ENCODE measurements around the gene FAM200A.

The FAM200A gene

GRCh38 chr7:99543916-99544315 lies 8.0 kb downstream of the FAM200A start:
- Histone ChIP-seq H2AFZ (ENCODE audit: low read length) (no peak overlapping the region), H3K4me2 (ENCODE audit: low read depth, low read length) (no peak overlapping the region), H4K20me1 (ENCODE audit: insufficient read depth, low read length) (no peaks in the 10 kb centered on the region), H3K27me3 (replicated peaks; ENCODE audit: insufficient read depth, low read length) (no peaks in the 10 kb centered on the region), H3K4me1 (ENCODE audit: low read length) (no peaks in the 10 kb centered on the region), H3F3A (ENCODE audit: insufficient read depth, low read length) (no peaks in the 10 kb centered on the region), H3K9me2 (replicated peaks; ENCODE audit: insufficient read depth, low read length) (no peaks in the 10 kb centered on the region), H3K27ac (ENCODE audit: low read length) (no peak overlapping the region), H3K9ac (ENCODE audit: low read length) (no peak overlapping the region), H3K9me3 (replicated peaks; ENCODE audit: insufficient read depth, low read length) (no peaks in the 10 kb centered on the region), H3K79me2 (ENCODE audit: low read length) (no peaks in the 10 kb centered on the region), H3K4me3 (ENCODE audit: low read length) (no peak overlapping the region), H3K36me3 (replicated peaks; ENCODE audit: insufficient read depth, low read length) (no peaks in the 10 kb centered on the region)
- TF ChIP-seq EZH2 (optimal IDR thresholded peaks at IDR 0.05; ENCODE audit: low read depth, low read length) (no peak), CTCF (IDR thresholded peaks at IDR 0.05; ENCODE audit: low read length) (no peak), EZH2phosphoT487 (IDR thresholded peaks at IDR 0.05; ENCODE audit: low read length) (no peak)
- DNase-seq = no peak

DNA sequence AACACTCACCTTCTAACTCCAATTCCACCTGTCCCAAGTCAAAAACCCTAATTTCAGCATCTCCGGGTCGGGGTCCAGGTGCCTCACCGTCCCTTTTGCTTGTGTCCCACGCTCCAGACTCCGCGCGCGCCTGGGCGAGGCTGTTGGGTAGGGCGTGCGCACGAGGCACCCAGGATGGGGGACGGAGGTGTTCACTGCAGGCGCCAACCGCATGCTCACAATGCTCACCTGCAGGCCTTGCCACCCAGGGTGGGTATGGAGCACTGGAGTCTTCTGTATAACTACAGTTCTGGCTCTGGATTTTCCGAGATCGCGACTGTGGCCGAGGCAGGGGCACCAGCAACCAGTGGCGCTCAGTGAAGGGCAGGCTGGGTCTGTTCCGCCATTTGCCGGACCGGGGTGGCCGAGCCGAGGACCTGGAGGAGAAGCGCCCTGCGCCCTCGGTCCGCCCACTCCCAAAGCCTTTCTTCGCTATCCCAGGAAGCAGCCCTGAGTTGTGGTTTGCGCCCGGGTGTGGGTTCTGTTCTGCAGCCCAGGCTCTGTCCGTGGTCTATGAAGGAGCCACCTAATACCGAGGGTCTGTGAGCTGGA lies 8.7 kb downstream of the FAM200A start:
- H3K4me2 ChIP-seq (ENCODE audit: low read depth, low read length) = no peak overlapping the region
- no peaks in the 10 kb centered on the region for H3F3A ChIP-seq (ENCODE audit: insufficient read depth, low read length)
- H3K4me1 ChIP-seq (ENCODE audit: low read length) = no peaks in the 10 kb centered on the region
- DNase-seq = no peak
- no peaks in the 10 kb centered on the region for H3K9me3 ChIP-seq (replicated peaks; ENCODE audit: insufficient read depth, low read length)
- no peaks in the 10 kb centered on the region for H4K20me1 ChIP-seq (ENCODE audit: insufficient read depth, low read length)
- H3K9me2 ChIP-seq (replicated peaks; ENCODE audit: insufficient read depth, low read length) = no peaks in the 10 kb centered on the region
- no peak overlapping the region for H3K9ac ChIP-seq (ENCODE audit: low read length)
- no peak for TF ChIP-seq EZH2phosphoT487 (IDR thresholded peaks at IDR 0.05; ENCODE audit: low read length)
- no peak for TF ChIP-seq CTCF (IDR thresholded peaks at IDR 0.05; ENCODE audit: low read length)
- TF ChIP-seq EZH2 (optimal IDR thresholded peaks at IDR 0.05; ENCODE audit: low read depth, low read length) = no peak
- no peak overlapping the region for H2AFZ ChIP-seq (ENCODE audit: low read length)
- H3K79me2 ChIP-seq (ENCODE audit: low read length) = no peaks in the 10 kb centered on the region
- no peaks in the 10 kb centered on the region for H3K36me3 ChIP-seq (replicated peaks; ENCODE audit: insufficient read depth, low read length)
- H3K27me3 ChIP-seq (replicated peaks; ENCODE audit: insufficient read depth, low read length) = no peaks in the 10 kb centered on the region
- no peak overlapping the region for H3K27ac ChIP-seq (ENCODE audit: low read length)
- no peak overlapping the region for H3K4me3 ChIP-seq (ENCODE audit: low read length)

DNA sequence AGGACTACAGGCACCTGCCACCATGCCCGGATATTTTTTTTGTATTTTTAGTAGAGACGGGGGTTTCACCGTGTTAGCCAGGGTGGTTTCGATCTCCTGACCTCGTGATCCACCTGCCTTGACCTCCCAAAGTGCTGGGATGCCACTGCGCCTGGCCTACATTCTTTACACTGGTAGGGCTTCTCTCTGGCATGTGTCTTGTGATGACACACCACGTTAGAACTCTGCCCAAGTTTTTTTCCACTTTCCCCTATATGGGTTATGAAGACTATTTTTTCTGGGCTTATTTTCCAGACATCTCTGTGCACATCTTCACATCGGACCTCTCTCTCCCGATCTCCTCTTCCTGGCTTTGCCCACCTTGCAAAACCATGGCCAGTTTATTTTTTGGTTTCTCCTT lies 10.7 kb downstream of the FAM200A start:
- H3K4me2 ChIP-seq (ENCODE audit: low read depth, low read length) = no peak overlapping the region
- H3K4me3 ChIP-seq (ENCODE audit: low read length) = no peak overlapping the region
- H3K27ac ChIP-seq (ENCODE audit: low read length) = no peak overlapping the region
- no peaks in the 10 kb centered on the region for H4K20me1 ChIP-seq (ENCODE audit: insufficient read depth, low read length)
- TF ChIP-seq EZH2 (optimal IDR thresholded peaks at IDR 0.05; ENCODE audit: low read depth, low read length) = no peak
- TF ChIP-seq EZH2phosphoT487 (IDR thresholded peaks at IDR 0.05; ENCODE audit: low read length) = no peak
- no peak for TF ChIP-seq CTCF (IDR thresholded peaks at IDR 0.05; ENCODE audit: low read length)
- no peaks in the 10 kb centered on the region for H3K9me3 ChIP-seq (replicated peaks; ENCODE audit: insufficient read depth, low read length)
- no peaks in the 10 kb centered on the region for H3K36me3 ChIP-seq (replicated peaks; ENCODE audit: insufficient read depth, low read length)
- H3K27me3 ChIP-seq (replicated peaks; ENCODE audit: insufficient read depth, low read length) = no peaks in the 10 kb centered on the region
- H3K9ac ChIP-seq (ENCODE audit: low read length) = no peak overlapping the region
- H3K79me2 ChIP-seq (ENCODE audit: low read length) = no peaks in the 10 kb centered on the region
- H3K4me1 ChIP-seq (ENCODE audit: low read length) = no peaks in the 10 kb centered on the region
- DNase-seq = no peak
- H2AFZ ChIP-seq (ENCODE audit: low read length) = no peak overlapping the region
- no peaks in the 10 kb centered on the region for H3F3A ChIP-seq (ENCODE audit: insufficient read depth, low read length)
- no peaks in the 10 kb centered on the region for H3K9me2 ChIP-seq (replicated peaks; ENCODE audit: insufficient read depth, low read length)

Data from MM.1S (cell line).